Measurements from ENCODE around the gene STAM. TPM values are rescaled to one million over a fixed set of nuclear protein-coding genes. Genes with fewer than 3 reads are reported as not detected.

STAM gene
- total and polyA plus RNA-seq, 2 donors (not counting 3 experiments of a cell fraction or from before 2014, with no cell fraction given), result 17.7 to 20.0 TPM

DNA sequence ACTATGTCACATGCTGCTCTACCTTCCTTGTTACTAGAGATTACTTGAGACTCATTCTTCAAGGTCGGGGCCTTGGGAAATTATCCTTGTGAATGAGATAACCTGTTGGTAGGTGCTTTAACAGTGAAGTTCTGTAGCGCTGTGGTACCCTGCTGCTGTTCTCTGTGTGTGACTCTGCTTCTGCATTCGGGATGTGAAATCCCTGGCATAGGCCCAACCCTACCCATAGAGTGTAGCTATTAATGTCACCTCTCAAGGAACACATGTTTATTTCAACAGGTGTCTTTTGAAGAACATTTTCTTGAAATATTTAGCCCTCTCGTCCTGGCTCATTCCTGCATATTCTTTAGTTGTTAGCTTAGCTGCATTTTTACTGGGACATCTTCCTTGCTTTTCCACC is 66.2 kb downstream of the STAM start:
- Histone ChIP-seq H3K9me1 (replicated peaks; ENCODE audit: control insufficient read depth, extremely low read depth, insufficient read depth, low read length) (no peaks in the 10 kb centered on the region), H3K9ac (replicated peaks; ENCODE audit: extremely low read depth, insufficient read depth, low read length) (no peak overlapping the region), H2AFZ (ENCODE audit: low read depth, low read length) (no peak overlapping the region), H3K4me3 (replicated peaks in 1 of 3; ENCODE audit: insufficient read depth in 1 of 3, low read depth in 1 of 3, low read length in 3 of 3) (no peak overlapping the region), H3K27ac (ENCODE audit: insufficient read depth, low read depth, low read length) (no peak overlapping the region), H3K79me2 (ENCODE audit: control insufficient read depth, insufficient read depth, low read length) (no peaks in the 10 kb centered on the region), H3K36me3 (ENCODE audit: control insufficient read depth in 2 of 2, extremely low read depth in 1 of 2, insufficient read depth in 2 of 2, low read length in 2 of 2) (peaks cover 5 to 11% of the 10 kb centered on the region in 2 experiments), H3K4me1 (ENCODE audit: control insufficient read depth, extremely low read depth, insufficient read depth, low read length) (no peaks in the 10 kb centered on the region), H3K4me2 (ENCODE audit: insufficient read depth, low read length) (no peak overlapping the region), H3K27me3 (ENCODE audit: control insufficient read depth in 2 of 2, insufficient read depth in 2 of 2, low read length in 2 of 2) (no peaks in the 10 kb centered on the region), H3K9me3 (replicated peaks; ENCODE audit: control insufficient read depth, insufficient read depth, low read length) (no peaks in the 10 kb centered on the region), H4K20me1 (replicated peaks; ENCODE audit: control insufficient read depth, extremely low read depth, insufficient read depth, low read length) (no peaks in the 10 kb centered on the region)
- intact Hi-C loops (cut with micrococcal nuclease), result no loop called here
- TF ChIP-seq, protein P1, sequence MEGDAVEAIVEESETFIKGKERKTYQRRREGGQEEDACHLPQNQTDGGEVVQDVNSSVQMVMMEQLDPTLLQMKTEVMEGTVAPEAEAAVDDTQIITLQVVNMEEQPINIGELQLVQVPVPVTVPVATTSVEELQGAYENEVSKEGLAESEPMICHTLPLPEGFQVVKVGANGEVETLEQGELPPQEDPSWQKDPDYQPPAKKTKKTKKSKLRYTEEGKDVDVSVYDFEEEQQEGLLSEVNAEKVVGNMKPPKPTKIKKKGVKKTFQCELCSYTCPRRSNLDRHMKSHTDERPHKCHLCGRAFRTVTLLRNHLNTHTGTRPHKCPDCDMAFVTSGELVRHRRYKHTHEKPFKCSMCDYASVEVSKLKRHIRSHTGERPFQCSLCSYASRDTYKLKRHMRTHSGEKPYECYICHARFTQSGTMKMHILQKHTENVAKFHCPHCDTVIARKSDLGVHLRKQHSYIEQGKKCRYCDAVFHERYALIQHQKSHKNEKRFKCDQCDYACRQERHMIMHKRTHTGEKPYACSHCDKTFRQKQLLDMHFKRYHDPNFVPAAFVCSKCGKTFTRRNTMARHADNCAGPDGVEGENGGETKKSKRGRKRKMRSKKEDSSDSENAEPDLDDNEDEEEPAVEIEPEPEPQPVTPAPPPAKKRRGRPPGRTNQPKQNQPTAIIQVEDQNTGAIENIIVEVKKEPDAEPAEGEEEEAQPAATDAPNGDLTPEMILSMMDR (IDR thresholded peaks at IDR 0.05; ENCODE audit: extremely low read depth in 1 of 2, insufficient read depth in 1 of 2, low read depth in 1 of 2, low read length in 2 of 2), result no peak
- TF ChIP-seq JUN (IDR thresholded peaks at IDR 0.05; ENCODE audit: borderline replicate concordance, insufficient read depth, insufficient read length, low read depth), result no peak
- BruUV-seq (replicated peaks), result no TSS peak
- DNase-seq (ENCODE audit: low read depth, low spot score) (no peak), FAIRE-seq (no peak)
- dilution Hi-C loops (cut with MboI; ENCODE audit: extremely low pct_ligation_motif_present, low sequenced_read_pairs), result no loop called here
- ChIA-PET POLR2A (no interaction called here), CTCF (interaction anchor here (0.5 to 1.1 kb wide), 2 partner anchors 26 to 301 kb away, joined by 3 to 4 read pairs; no protein-coding TSS in a partner anchor)

DNA sequence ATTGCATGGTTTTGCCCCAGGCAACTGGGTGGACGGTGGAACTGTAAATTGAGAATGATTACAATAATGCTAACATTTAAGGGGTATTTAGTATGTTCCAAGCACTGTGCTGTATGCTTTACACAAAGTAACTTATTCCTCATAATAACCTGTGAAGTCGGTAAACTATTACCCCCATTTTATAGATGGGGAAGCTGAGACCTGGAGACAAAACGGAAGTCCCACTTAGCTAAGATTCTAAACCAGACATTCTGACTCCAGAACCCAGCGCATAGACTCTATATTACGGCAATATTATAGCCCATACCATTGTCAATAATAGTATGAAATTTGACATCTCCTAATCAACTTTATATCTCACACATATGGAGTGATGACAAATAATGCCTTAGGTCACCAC is 68.1 kb downstream of the STAM start:
- no peak overlapping the region for H3K9ac ChIP-seq (replicated peaks; ENCODE audit: extremely low read depth, insufficient read depth, low read length)
- no peaks in the 10 kb centered on the region for H3K9me3 ChIP-seq (replicated peaks; ENCODE audit: control insufficient read depth, insufficient read depth, low read length)
- TF ChIP-seq JUN (IDR thresholded peaks at IDR 0.05; ENCODE audit: borderline replicate concordance, insufficient read depth, insufficient read length, low read depth) (no peak), POLR2AphosphoS5 (IDR thresholded peaks at IDR 0.05; ENCODE audit: insufficient read depth, low read depth, low read length) (no peak), EZH2 (IDR thresholded peaks at IDR 0.05; ENCODE audit: borderline replicate concordance, low read depth, low read length, severe bottlenecking) (no peak), FOS (IDR thresholded peaks at IDR 0.05; ENCODE audit: borderline replicate concordance, insufficient read depth, low read length) (no peak), GATA2 (IDR thresholded peaks at IDR 0.05; ENCODE audit: insufficient read depth, insufficient read length, low read depth, low read length) (no peak), POLR2A (IDR thresholded peaks at IDR 0.05; ENCODE audit: low read depth, low read length) (no peak), MYC (IDR thresholded peaks at IDR 0.05; ENCODE audit: low read depth, low read length) (no peak)
- TF ChIP-seq, protein P2, sequence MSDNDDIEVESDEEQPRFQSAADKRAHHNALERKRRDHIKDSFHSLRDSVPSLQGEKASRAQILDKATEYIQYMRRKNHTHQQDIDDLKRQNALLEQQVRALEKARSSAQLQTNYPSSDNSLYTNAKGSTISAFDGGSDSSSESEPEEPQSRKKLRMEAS (IDR thresholded peaks at IDR 0.05; ENCODE audit: insufficient read depth, insufficient read length), result no peak
- TF ChIP-seq, protein P1 (IDR thresholded peaks at IDR 0.05; ENCODE audit: extremely low read depth in 1 of 2, insufficient read depth in 1 of 2, low read depth in 1 of 2, low read length in 2 of 2), result no peak
- no peak overlapping the region for H2AFZ ChIP-seq (ENCODE audit: low read depth, low read length)
- POLR2A ChIA-PET, result no interaction called here
- intact Hi-C loops (cut with micrococcal nuclease) (no loop called here), dilution Hi-C loops (cut with MboI; ENCODE audit: extremely low pct_ligation_motif_present, low sequenced_read_pairs) (no loop called here)
- CTCF ChIA-PET, result no interaction called here
- no peaks in the 10 kb centered on the region for H3K4me1 ChIP-seq (ENCODE audit: control insufficient read depth, extremely low read depth, insufficient read depth, low read length)
- no peak overlapping the region for H3K27ac ChIP-seq (ENCODE audit: insufficient read depth, low read depth, low read length)
- H3K4me3 ChIP-seq (replicated peaks in 1 of 3; ENCODE audit: insufficient read depth in 1 of 3, low read depth in 1 of 3, low read length in 3 of 3), result no peak overlapping the region
- H3K9me1 ChIP-seq (replicated peaks; ENCODE audit: control insufficient read depth, extremely low read depth, insufficient read depth, low read length), result no peaks in the 10 kb centered on the region
- H4K20me1 ChIP-seq (replicated peaks; ENCODE audit: control insufficient read depth, extremely low read depth, insufficient read depth, low read length), result no peaks in the 10 kb centered on the region
- BruUV-seq (replicated peaks), result no TSS peak
- DNase-seq (ENCODE audit: low read depth, low spot score) (no peak), FAIRE-seq (no peak)
- H3K79me2 ChIP-seq (ENCODE audit: control insufficient read depth, insufficient read depth, low read length), result no peaks in the 10 kb centered on the region
- H3K36me3 ChIP-seq (ENCODE audit: control insufficient read depth in 2 of 2, extremely low read depth in 1 of 2, insufficient read depth in 2 of 2, low read length in 2 of 2), result peaks cover 3 to 11% of the 10 kb centered on the region in 2 experiments
- H3K4me2 ChIP-seq (ENCODE audit: insufficient read depth, low read length), result no peak overlapping the region
- no peaks in the 10 kb centered on the region for H3K27me3 ChIP-seq (ENCODE audit: control insufficient read depth in 2 of 2, insufficient read depth in 2 of 2, low read length in 2 of 2)
